ENCODE data around the gene STARD8.

The STARD8 gene

DNA sequence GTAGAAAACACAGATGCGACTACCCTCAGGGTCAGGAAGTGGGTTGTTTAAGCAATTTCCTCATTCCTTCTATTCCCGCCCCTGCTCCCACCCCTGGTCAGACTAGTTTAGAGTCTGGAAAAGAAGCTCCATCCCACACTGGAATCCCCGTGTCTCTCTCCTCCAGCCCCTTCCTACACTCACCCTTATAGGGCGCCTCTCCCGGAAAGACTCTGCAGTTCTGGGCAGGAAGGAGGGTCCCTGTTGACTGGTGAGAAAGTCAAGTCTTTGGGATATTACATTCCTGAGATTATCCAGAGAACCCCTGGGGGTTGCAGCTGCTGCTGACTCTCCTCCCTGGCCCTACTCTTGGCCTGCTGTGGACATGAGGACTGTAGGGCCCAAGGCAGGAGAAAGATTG, 11.9 kb downstream of the STARD8 start:
- Histone ChIP-seq H3K4me3 (replicated peaks; ENCODE audit: insufficient read depth, low read length) (no peak overlapping the region), H3K27ac (replicated peaks) (no peak overlapping the region), H3K27me3 (ENCODE audit: insufficient read depth, poor library complexity, severe bottlenecking) (no peaks in the 10 kb centered on the region)
- TF ChIP-seq GABPA (IDR thresholded peaks at IDR 0.05; ENCODE audit: low read depth) = no peak
- TF ChIP-seq POLR2AphosphoS5 (IDR thresholded peaks at IDR 0.05; ENCODE audit: low read depth) = no peak
- TF ChIP-seq, protein P1, sequence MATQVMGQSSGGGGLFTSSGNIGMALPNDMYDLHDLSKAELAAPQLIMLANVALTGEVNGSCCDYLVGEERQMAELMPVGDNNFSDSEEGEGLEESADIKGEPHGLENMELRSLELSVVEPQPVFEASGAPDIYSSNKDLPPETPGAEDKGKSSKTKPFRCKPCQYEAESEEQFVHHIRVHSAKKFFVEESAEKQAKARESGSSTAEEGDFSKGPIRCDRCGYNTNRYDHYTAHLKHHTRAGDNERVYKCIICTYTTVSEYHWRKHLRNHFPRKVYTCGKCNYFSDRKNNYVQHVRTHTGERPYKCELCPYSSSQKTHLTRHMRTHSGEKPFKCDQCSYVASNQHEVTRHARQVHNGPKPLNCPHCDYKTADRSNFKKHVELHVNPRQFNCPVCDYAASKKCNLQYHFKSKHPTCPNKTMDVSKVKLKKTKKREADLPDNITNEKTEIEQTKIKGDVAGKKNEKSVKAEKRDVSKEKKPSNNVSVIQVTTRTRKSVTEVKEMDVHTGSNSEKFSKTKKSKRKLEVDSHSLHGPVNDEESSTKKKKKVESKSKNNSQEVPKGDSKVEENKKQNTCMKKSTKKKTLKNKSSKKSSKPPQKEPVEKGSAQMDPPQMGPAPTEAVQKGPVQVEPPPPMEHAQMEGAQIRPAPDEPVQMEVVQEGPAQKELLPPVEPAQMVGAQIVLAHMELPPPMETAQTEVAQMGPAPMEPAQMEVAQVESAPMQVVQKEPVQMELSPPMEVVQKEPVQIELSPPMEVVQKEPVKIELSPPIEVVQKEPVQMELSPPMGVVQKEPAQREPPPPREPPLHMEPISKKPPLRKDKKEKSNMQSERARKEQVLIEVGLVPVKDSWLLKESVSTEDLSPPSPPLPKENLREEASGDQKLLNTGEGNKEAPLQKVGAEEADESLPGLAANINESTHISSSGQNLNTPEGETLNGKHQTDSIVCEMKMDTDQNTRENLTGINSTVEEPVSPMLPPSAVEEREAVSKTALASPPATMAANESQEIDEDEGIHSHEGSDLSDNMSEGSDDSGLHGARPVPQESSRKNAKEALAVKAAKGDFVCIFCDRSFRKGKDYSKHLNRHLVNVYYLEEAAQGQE (IDR thresholded peaks at IDR 0.05; ENCODE audit: insufficient replicate concordance, low read depth) = no peak
- TF ChIP-seq, protein P2, sequence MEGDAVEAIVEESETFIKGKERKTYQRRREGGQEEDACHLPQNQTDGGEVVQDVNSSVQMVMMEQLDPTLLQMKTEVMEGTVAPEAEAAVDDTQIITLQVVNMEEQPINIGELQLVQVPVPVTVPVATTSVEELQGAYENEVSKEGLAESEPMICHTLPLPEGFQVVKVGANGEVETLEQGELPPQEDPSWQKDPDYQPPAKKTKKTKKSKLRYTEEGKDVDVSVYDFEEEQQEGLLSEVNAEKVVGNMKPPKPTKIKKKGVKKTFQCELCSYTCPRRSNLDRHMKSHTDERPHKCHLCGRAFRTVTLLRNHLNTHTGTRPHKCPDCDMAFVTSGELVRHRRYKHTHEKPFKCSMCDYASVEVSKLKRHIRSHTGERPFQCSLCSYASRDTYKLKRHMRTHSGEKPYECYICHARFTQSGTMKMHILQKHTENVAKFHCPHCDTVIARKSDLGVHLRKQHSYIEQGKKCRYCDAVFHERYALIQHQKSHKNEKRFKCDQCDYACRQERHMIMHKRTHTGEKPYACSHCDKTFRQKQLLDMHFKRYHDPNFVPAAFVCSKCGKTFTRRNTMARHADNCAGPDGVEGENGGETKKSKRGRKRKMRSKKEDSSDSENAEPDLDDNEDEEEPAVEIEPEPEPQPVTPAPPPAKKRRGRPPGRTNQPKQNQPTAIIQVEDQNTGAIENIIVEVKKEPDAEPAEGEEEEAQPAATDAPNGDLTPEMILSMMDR (IDR thresholded peaks at IDR 0.05; ENCODE audit: insufficient read depth, low read length) = no peak
- no peak for TF ChIP-seq SPI1 (IDR thresholded peaks at IDR 0.05; ENCODE audit: borderline replicate concordance, low read depth)
- no peak for DNase-seq (ENCODE audit: low read depth in 1 of 2, low spot score in 1 of 2)

DNA sequence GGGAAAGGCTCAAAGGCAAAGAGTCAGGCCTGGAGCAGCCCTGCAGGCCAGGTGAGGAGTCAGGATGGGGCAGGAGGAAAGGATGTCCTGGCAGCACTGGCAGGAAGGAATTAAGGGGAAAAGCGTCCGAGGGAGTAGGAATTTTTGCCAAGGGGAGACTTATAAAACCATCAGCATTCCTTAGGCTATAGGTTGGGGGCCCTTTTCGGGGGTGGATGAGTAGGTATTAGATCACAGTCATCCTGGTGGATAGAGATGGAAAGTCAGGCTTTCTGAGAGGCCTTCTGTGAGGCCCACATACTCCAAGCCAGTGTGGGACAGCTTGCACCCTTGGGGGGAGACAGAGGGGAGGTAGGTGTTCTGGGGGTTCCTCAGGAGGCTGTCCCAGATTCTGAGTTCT, 12.3 kb downstream of the STARD8 start:
- H3K4me3 ChIP-seq (replicated peaks; ENCODE audit: insufficient read depth, low read length) = no peak overlapping the region
- TF ChIP-seq, protein P2 (IDR thresholded peaks at IDR 0.05; ENCODE audit: insufficient read depth, low read length) = no peak
- TF ChIP-seq, protein P1 (IDR thresholded peaks at IDR 0.05; ENCODE audit: insufficient replicate concordance, low read depth) = no peak
- no peak for TF ChIP-seq SPI1 (IDR thresholded peaks at IDR 0.05; ENCODE audit: borderline replicate concordance, low read depth)
- no peak for TF ChIP-seq GABPA (IDR thresholded peaks at IDR 0.05; ENCODE audit: low read depth)
- TF ChIP-seq POLR2AphosphoS5 (IDR thresholded peaks at IDR 0.05; ENCODE audit: low read depth) = no peak
- H3K27ac ChIP-seq (replicated peaks) = no peak overlapping the region
- H3K27me3 ChIP-seq (ENCODE audit: insufficient read depth, poor library complexity, severe bottlenecking) = no peaks in the 10 kb centered on the region
- DNase-seq (ENCODE audit: low read depth in 1 of 2, low spot score in 1 of 2) = no peak

DNA sequence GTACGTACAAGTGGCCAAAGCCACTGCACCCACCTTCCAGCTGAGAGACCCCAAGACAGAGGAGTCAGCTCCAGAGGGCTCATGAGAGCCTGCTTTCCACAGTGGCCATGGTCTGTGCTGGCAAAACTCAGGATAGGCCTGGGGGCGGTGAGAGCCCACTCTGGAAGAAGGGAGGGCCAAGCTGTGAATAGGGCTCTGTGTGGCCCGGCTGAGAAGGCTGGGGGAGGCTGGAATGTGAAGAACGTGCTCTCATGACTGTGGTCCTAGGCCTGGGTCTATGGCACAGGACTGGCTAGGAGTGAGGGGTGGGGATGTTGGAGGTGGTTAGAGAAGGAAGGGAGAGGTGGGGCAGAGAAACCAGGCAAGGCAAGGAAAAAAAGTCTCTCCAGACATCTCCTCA, 13.3 kb downstream of the STARD8 start:
- DNase-seq (ENCODE audit: low read depth in 1 of 2, low spot score in 1 of 2) = no peak
- H3K27ac ChIP-seq (replicated peaks) = no peak overlapping the region
- H3K4me3 ChIP-seq (replicated peaks; ENCODE audit: insufficient read depth, low read length) = no peak overlapping the region
- H3K27me3 ChIP-seq (ENCODE audit: insufficient read depth, poor library complexity, severe bottlenecking) = no peaks in the 10 kb centered on the region
- TF ChIP-seq GABPA (IDR thresholded peaks at IDR 0.05; ENCODE audit: low read depth) (no peak), POLR2AphosphoS5 (IDR thresholded peaks at IDR 0.05; ENCODE audit: low read depth) (no peak), SPI1 (IDR thresholded peaks at IDR 0.05; ENCODE audit: borderline replicate concordance, low read depth) (no peak)
- TF ChIP-seq, protein P2 (IDR thresholded peaks at IDR 0.05; ENCODE audit: insufficient read depth, low read length) = no peak
- TF ChIP-seq, protein P1 (IDR thresholded peaks at IDR 0.05; ENCODE audit: insufficient replicate concordance, low read depth) = no peak

Measured in HL-60 (cell line).